Naive thymus-derived CD8-positive, alpha-beta T cell (primary cell): ENCODE results near the gene PNPO. TPM values are rescaled to one million over a fixed set of nuclear protein-coding genes. Genes with fewer than 3 reads are reported as not detected.
A peak's percentile ranks its signal among the peaks of the same experiment; 100 is the strongest.

Experiments
- ATAC-seq, 2 donors: fragments of 150-1000 bp; cut with Tn5 transposase in 1 of 2; sonication (Bioruptor Pico), chemical (Tn5 transposase) in 1 of 2; 1 replicate in 1 of 2; 2 replicates in 1 of 2; pipeline ENCODE4 v1.10.0; 2021; ENCODE audit warnings: mild to moderate bottlenecking in 2 of 2, moderate library complexity in 2 of 2
- POLR2A ChIA-PET: fragments of 350-600 bp; sonication (Branson Sonifier 250); formaldehyde crosslinking; loops from one replicate; lab custom pipeline; 2021; ENCODE audit warnings: antibody characterized with exemption; lab: Charles Lee
- DNase-seq, 10 donors: peaks; one replicate each; pipeline versions ENCODE4 v3.0.0 to v3.0.0-alpha.2; 2020 to 2022
- H3K27ac Mint-ChIP-seq, 10 donors: one replicate each; pipeline ENCODE4 v1.8.0; 2020 to 2022; ENCODE audit warnings: mild to moderate bottlenecking in 10 of 10, mixed read lengths in 10 of 10, moderate library complexity in 4 of 10, inconsistent platforms in 1 of 10
- H3K27me3 Mint-ChIP-seq, 5 donors: one replicate each; pipeline ENCODE4 v1.8.0; 2021 to 2022; ENCODE audit warnings: mixed read lengths in 5 of 5
- H3K36me3 Mint-ChIP-seq, 3 donors: one replicate each; pipeline ENCODE4 v1.8.0; 2020 to 2022; ENCODE audit warnings: mixed read lengths in 3 of 3, mild to moderate bottlenecking in 2 of 3, inconsistent platforms in 1 of 3
- H3K4me1 Mint-ChIP-seq, 4 donors: one replicate each; pipeline ENCODE4 v1.8.0; 2021 to 2022; ENCODE audit warnings: mixed read lengths in 4 of 4
- H3K4me3 Mint-ChIP-seq, 10 donors: one replicate each; pipeline ENCODE4 v1.8.0; 2020 to 2022; ENCODE audit warnings: mild to moderate bottlenecking in 10 of 10, mixed read lengths in 10 of 10, moderate library complexity in 6 of 10, inconsistent platforms in 1 of 10
- H3K9me3 Mint-ChIP-seq, 9 donors: one replicate each; pipeline ENCODE4 v1.8.0; 2020 to 2022; ENCODE audit warnings: mixed read lengths in 9 of 9, mild to moderate bottlenecking in 3 of 9, inconsistent platforms in 1 of 9, moderate library complexity in 1 of 9
- polyA plus RNA-seq, 3 donors: library from polyadenylated mRNA; unstranded; fragments of 300-500 nt; fragmentation: Illumina TruSeq; gene quantifications; one replicate each; pipeline ENCODE4 v1.2.3, GENCODE V29; 2021
- total RNA-seq, 8 experiments: library from RNA in 2 of 8; stranded (reverse) in 2 of 8; gene quantifications; one replicate each; pipeline ENCODE4 v1.2.3 and lab custom pipeline; 2021 to 2026

Gene PNPO
- total and polyA plus RNA-seq, 5 experiments from 2014 or later = 17.2 to 31.8 (median 26.0) TPM

DNA sequence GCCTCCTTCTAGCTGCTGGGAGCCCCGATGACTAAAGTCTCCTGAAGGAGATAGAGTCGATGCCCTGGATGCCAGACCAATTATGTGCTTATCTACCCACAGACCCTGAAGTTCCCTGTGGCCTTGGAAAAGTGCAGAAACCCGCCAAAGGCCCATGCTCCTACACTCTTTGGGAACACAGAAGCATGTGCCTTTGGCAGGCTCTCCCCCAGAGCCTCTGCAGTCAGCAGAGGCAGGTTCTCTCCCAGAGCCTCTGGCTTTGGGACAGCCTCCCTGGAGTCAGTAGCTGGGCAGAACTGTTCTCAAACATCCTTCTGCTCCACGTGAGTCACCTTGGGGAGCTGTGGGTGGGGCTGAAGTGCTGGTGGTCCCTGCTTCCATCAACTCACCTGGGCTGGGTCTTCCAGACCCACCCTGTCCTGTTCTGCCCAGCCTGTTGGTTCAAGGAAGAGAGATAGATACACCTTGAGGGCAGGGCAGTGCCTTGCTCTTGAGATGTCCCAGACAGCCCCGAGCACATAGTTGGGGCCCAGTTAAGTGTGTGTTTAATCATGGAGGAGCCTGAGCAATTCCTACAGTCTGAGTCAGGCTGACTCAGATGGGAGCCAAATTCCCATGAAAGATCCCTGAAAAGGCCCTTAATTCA, 26.4 kb downstream of the PNPO start:
- H3K4me1 Mint-ChIP-seq = peaks cover 21 to 26% (median 24%) of the 10 kb centered on the region in 4 donors
- H3K4me3 Mint-ChIP-seq = no peak overlapping the region
- H3K36me3 Mint-ChIP-seq = peaks cover 0 to 6% (median 4%) of the 10 kb centered on the region in 3 donors
- POLR2A ChIA-PET = interaction anchor here (1.7 kb wide), 1 partner anchor 72 kb away, joined by 6 read pairs; the partner anchor contains the start of gene SP2
- H3K9me3 Mint-ChIP-seq = no peaks in the 10 kb centered on the region
- DNase-seq = no peak
- peaks cover 0 to 1% (median 0%) of the 10 kb centered on the region in 5 donors for H3K27me3 Mint-ChIP-seq
- ATAC-seq = no peak
- H3K27ac Mint-ChIP-seq = peak overlapping the region in 3 of 10 donors; percentile 7 to 41 (median 20)

DNA sequence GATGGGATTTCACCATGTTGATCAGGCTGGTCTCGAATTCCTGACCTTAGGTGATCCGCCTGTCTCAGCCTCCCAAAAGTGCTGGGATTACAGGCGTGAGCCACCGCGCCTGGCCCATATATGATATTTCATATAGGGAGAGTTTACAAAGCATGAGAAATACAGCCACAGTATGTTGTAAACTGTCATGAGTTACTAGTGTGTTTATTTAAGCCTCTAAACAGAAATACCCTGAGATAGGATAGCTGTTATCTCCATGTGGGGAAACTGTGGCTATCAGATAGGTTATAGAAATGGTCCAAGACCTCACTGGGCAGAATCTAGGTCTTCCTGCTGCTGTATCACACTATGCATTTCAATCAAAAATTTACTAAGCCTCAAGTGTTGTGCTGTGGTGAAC, 27.5 kb downstream of the PNPO start:
- peak overlapping the region in 1 of 10 donors; percentile 29 for H3K4me3 Mint-ChIP-seq
- H3K9me3 Mint-ChIP-seq = no peaks in the 10 kb centered on the region
- ATAC-seq = no peak
- peaks cover 0 to 1% (median 0%) of the 10 kb centered on the region in 5 donors for H3K27me3 Mint-ChIP-seq
- peaks cover 0 to 9% (median 4%) of the 10 kb centered on the region in 3 donors for H3K36me3 Mint-ChIP-seq
- no peak for DNase-seq
- H3K4me1 Mint-ChIP-seq = peaks cover 22 to 32% (median 26%) of the 10 kb centered on the region in 4 donors
- POLR2A ChIA-PET = interaction anchor here (0.7 to 3.6 kb wide), 5 partner anchors 12 to 73 kb away, joined by 5 to 46 read pairs (median 6); partner anchors contain the start of gene SP2
- no peak overlapping the region for H3K27ac Mint-ChIP-seq

DNA sequence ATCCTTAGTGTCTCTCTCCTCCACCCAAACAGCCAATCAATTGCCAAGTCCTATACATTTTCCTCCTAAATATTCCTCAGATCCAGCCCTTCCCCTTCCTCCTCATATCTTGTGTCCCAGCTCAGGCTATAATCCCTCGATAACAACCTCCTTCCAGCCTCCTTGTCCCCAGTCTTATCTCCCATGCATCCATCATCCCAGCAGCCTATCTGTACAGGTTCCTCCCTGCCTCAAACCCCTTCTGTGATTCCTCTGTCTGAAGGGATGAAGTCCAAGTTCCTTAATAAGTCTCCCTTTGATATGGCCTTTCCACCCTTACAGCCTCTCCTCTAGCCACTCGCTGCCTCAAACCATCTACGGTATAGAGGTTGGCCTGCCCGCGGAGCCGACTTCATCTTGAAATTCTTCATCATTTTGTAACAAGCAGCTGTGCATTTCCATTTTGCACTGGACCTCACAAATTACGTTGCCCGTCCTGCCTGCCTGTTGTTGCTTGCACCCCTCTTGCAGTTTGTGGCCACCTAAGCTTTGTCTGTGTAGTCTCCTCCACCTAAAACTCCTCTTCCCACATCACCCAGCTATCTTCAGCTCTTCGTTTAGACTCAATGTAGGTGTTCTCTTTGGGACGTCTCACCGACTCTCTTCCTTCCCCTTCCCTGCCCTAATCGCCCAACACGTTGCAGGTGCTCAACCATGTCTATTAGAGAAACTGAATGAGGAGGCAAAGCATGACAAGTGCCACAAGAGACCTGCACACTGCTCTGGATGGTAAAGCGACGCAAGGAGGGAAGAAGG, 28.8 kb downstream of the PNPO start:
- H3K4me3 Mint-ChIP-seq = peak overlapping the region; percentile 81 to 100 (median 98)
- POLR2A ChIA-PET = interaction anchor here (0.8 to 4.2 kb wide), 15 partner anchors 10 to 149 kb away, joined by 3 to 56 read pairs (median 5); partner anchors contain the start of genes LRRC46, MRPL10, NFE2L1 and OSBPL7
- H3K27ac Mint-ChIP-seq = peak overlapping the region; percentile 80 to 97 (median 92)
- DNase-seq = no peak
- no peaks in the 10 kb centered on the region for H3K9me3 Mint-ChIP-seq
- H3K27me3 Mint-ChIP-seq = peaks cover 0 to 1% (median 0%) of the 10 kb centered on the region in 5 donors
- H3K36me3 Mint-ChIP-seq = peaks cover 0 to 18% (median 0%) of the 10 kb centered on the region in 3 donors
- H3K4me1 Mint-ChIP-seq = peaks cover 17 to 32% (median 29%) of the 10 kb centered on the region in 4 donors
- no peak for ATAC-seq

DNA sequence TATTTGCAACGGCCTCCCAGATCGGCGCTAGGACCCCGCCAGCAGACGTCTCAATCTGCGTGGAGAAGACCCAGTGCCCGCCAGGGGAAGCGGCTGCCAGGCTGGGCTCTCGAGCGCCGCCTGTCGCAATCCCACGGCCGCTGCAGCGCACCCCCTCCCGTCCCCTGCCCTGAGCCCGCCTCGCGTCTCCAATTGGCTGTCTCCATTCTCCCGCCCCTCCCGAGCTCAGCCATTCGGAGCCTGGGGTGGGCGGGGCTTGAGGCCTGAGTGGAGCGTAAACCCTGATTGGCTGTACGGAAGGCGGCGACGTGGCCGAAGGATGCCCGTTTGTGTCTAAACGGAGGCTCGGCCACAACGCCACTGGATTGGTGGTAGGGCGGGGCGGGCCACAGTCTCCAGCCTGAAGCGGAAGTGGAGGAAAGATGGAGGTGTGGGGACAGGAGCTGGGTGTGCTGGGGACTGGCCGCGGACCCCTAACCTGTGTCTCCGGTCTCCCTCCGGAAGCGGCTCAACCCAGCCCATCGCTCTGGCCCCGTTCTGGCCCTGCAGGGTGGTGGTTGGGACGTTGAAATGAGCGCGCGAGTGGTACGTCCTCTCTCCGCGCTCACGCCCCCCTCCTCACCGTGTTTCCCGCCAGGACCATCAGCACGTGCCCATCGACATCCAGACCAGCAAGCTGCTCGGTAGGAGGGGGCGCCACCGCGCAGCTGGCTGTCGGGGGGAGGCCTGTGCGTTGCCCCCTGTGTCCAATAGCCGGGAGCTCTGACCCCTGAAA, 29.5 kb downstream of the PNPO start, which contains the start of gene CDK5RAP3:
CDK5RAP3 (plus strand) TSS at position 389 of the 775 bp plus-strand sequence; CDS start at position 423, 34 bp downstream.
- peaks cover 20 to 32% (median 29%) of the 10 kb centered on the region in 4 donors for H3K4me1 Mint-ChIP-seq
- H3K27ac Mint-ChIP-seq = peak within 1 kb of the TSS; percentile 80 to 97 (median 92)
- H3K36me3 Mint-ChIP-seq = peaks cover 0 to 26% (median 0%) of the 10 kb centered on the region in 3 donors
- peak within 1 kb of the TSS; percentile 81 to 100 (median 98) for H3K4me3 Mint-ChIP-seq
- DNase-seq (peak; percentile 94 to 99 (median 97)), ATAC-seq (peak; percentile 97 to 98)
- no peaks in the 10 kb centered on the region for H3K9me3 Mint-ChIP-seq
- H3K27me3 Mint-ChIP-seq = peaks cover 0 to 1% (median 0%) of the 10 kb centered on the region in 5 donors
- POLR2A ChIA-PET = interaction anchor here (0.6 to 4.2 kb wide), 17 partner anchors 10 to 863 kb away, joined by 3 to 56 read pairs (median 5); partner anchors contain the start of genes LRRC46, MRPL10, NFE2L1 and OSBPL7

DNA sequence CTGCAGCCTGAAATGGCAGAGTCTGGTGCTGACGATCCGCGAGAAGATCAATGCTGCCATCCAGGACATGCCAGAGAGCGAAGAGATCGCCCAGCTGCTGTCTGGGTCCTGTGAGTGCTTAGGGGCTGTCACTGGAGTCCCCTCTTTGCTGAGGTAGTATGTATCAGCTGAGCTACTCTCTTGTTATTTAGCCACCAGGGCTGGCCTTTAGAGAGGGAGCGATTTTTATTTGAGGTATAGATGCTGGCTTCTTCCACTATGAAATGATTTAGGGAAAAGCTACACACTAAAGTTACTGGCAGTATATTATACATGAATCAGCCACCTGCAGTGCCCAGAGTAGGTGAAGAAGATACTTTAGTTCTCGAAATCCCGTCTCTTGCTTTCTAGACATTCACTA, 32.2 kb downstream of the PNPO start:
- POLR2A ChIA-PET = interaction anchor here (1.1 to 4.2 kb wide), 2 partner anchors 78 to 142 kb away, joined by 3 to 56 read pairs; partner anchors contain the start of genes LRRC46, MRPL10 and SP2
- peak overlapping the region in 5 of 10 donors; percentile 11 to 59 (median 28) for H3K4me3 Mint-ChIP-seq
- no peak for ATAC-seq

DNA sequence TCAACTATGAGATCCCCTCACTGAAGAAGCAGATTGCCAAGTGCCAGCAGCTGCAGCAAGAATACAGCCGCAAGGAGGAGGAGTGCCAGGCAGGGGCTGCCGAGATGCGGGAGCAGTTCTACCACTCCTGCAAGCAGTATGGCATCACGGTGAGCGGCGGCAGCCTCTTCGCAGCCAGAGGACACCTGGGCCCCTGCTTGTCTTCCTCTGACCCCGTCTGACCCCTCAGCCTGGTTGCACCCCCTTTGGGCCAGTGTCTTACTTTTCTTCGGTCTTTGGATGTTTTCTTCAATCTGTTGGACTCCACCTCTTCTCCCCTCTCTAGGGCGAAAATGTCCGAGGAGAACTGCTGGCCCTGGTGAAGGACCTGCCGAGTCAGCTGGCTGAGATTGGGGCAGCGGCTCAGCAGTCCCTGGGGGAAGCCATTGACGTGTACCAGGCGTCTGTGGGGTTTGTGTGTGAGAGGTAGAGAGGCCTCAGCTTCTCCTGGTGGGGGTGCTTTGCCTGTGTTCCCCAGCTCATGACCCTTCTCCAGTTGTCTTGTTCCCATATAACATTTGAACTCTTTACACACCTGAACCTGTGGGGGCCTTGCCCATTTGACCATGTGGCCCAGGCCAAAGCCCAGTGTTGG, 33.9 kb downstream of the PNPO start:
- peaks cover 0 to 1% (median 0%) of the 10 kb centered on the region in 5 donors for H3K27me3 Mint-ChIP-seq
- peaks cover 0 to 64% (median 7%) of the 10 kb centered on the region in 3 donors for H3K36me3 Mint-ChIP-seq
- no peak for ATAC-seq
- H3K27ac Mint-ChIP-seq = peak overlapping the region in 1 of 10 donors; percentile 33
- no peak for DNase-seq
- POLR2A ChIA-PET = no interaction called here
- no peak overlapping the region for H3K4me3 Mint-ChIP-seq
- peaks cover 14 to 29% (median 22%) of the 10 kb centered on the region in 4 donors for H3K4me1 Mint-ChIP-seq
- H3K9me3 Mint-ChIP-seq = no peaks in the 10 kb centered on the region

More for the DNA sequence above, 32.2 kb downstream of the PNPO start:
- Mint-ChIP-seq H3K27me3 (peaks cover 0 to 1% (median 0%) of the 10 kb centered on the region in 5 donors), H3K9me3 (no peaks in the 10 kb centered on the region), H3K4me1 (peaks cover 20 to 32% (median 29%) of the 10 kb centered on the region in 4 donors), H3K27ac (peak overlapping the region in 2 of 10 donors; percentile 17 to 34), H3K36me3 (peaks cover 0 to 48% (median 4%) of the 10 kb centered on the region in 3 donors)
- no peak for DNase-seq

DNA sequence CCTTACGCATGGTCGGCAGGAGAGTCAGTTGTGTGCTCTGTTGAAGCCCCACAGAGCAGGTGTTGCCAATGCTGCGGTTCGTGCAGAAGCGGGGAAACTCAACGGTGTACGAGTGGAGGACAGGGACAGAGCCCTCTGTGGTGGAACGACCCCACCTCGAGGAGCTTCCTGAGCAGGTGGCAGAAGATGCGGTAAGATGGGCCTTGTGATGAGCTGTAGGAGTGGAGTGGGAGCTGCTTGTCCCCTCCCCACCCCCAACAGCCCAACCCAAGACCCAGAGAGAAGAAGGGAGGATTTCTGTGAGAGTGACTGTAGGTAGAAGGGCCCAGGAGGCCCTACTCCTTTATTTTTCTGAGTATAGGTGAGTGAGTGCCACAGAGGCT, 34.4 kb downstream of the PNPO start:
- POLR2A ChIA-PET = interaction anchor here (1.0 kb wide), 1 partner anchor 35 kb away, joined by 3 read pairs; the partner anchor contains the start of gene PNPO
- Mint-ChIP-seq H3K4me1 (peaks cover 10 to 25% (median 18%) of the 10 kb centered on the region in 4 donors), H3K4me3 (no peak overlapping the region), H3K27ac (no peak overlapping the region), H3K27me3 (no peaks in the 10 kb centered on the region), H3K9me3 (no peaks in the 10 kb centered on the region), H3K36me3 (peaks cover 0 to 68% (median 7%) of the 10 kb centered on the region in 3 donors)
- DNase-seq (no peak), ATAC-seq (no peak)

DNA sequence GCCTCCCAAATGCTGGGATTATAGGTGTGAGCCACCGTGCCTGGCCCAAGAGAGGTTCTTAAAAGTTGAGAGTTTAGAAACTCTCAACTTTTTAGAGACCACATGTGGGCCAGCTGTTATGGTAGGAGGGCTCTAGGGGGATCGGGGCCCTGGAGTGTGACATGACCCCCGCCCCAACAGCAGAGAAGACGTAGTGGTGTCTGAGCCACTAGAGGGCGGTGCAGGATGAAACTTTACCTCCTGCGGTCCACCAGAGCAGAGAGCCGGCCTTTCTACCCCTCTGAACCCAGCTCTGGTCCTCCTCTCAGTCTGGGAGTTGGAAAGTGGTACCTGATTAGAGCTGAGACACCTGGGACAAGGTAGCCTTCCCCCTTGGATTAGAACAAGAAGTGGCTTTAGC, 37.0 kb downstream of the PNPO start:
- no peak overlapping the region for H3K27ac Mint-ChIP-seq
- POLR2A ChIA-PET = no interaction called here

DNA sequence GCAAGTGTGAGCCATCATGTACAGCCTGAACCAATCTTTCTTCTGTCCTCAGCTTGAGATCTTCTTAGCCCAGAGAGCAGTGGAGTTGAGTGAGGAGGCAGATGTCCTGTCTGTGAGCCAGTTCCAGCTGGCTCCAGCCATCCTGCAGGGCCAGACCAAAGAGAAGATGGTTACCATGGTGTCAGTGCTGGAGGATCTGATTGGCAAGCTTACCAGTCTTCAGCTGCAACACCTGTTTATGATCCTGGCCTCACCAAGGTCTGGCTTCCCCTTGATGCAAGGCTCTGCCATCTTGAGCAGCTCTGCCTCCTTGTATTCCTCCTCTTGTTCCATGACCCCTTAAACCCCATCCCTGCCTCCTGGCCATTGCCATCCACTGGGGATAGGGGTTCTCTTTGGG, 39.2 kb downstream of the PNPO start:
- H3K36me3 Mint-ChIP-seq = peaks cover 0 to 73% (median 7%) of the 10 kb centered on the region in 3 donors
- H3K27ac Mint-ChIP-seq = peak overlapping the region in 1 of 10 donors; percentile 22
- no peaks in the 10 kb centered on the region for H3K9me3 Mint-ChIP-seq
- POLR2A ChIA-PET = interaction anchor here (0.9 kb wide), 1 partner anchor 10 kb away, joined by 5 read pairs; the partner anchor contains the start of gene CDK5RAP3
- ATAC-seq = no peak
- H3K27me3 Mint-ChIP-seq = no peaks in the 10 kb centered on the region
- peaks cover 0 to 14% (median 8%) of the 10 kb centered on the region in 4 donors for H3K4me1 Mint-ChIP-seq
- DNase-seq = no peak
- no peak overlapping the region for H3K4me3 Mint-ChIP-seq

More for the DNA sequence above, 37.0 kb downstream of the PNPO start:
- Mint-ChIP-seq H3K27me3 (no peaks in the 10 kb centered on the region), H3K4me3 (no peak overlapping the region), H3K9me3 (no peaks in the 10 kb centered on the region), H3K4me1 (peaks cover 6 to 14% (median 10%) of the 10 kb centered on the region in 4 donors), H3K36me3 (peaks cover 0 to 82% (median 7%) of the 10 kb centered on the region in 3 donors)
- peak; percentile 57 to 84 for ATAC-seq
- DNase-seq = peak; percentile 11 to 67 (median 25)

DNA sequence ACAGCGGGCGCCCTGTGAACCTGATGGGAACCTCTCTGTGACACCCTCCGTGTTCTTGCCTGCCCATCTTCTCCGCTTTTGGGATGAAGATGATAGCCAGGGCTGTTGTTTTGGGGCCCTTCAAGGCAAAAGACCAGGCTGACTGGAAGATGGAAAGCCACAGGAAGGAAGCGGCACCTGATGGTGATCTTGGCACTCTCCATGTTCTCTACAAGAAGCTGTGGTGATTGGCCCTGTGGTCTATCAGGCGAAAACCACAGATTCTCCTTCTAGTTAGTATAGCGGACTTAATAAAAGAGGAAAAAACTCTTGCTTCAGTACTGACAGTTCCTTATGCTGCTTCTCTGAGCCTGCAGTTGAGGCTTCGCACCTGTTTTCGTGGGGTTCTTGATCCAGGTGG, 40.1 kb downstream of the PNPO start:
- H3K4me3 Mint-ChIP-seq = peak overlapping the region in 1 of 10 donors; percentile 26

DNA sequence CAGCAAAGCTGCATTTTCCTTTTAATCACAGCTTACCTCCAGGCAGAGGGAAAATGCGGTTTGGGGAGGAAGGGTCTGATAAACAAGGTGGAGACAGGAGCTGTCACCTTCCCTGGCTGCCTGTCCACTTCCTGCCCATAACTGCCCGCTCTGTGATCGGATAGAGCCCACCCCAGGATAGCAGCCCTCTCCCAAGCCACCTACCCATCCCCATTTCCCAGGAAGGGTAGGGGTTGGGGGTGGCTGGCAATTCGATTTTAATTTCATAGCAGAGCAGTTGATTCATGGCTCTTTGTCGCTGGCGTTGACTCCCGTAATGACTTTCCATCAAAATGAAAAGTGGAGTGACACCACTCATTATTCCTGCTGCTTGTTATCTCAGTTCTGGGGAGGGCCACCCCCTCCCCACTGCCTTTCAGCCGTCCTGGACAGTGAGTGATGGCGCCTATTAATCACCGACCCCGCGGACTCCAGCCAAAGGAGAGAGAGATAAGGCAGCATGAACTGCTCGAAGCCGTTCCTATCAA, 40.8 kb downstream of the PNPO start:
- Mint-ChIP-seq H3K27me3 (no peaks in the 10 kb centered on the region), H3K9me3 (no peaks in the 10 kb centered on the region), H3K4me3 (no peak overlapping the region), H3K36me3 (peaks cover 0 to 59% (median 7%) of the 10 kb centered on the region in 3 donors), H3K27ac (peak overlapping the region in 2 of 10 donors; percentile 20 to 38), H3K4me1 (peaks cover 0 to 14% (median 6%) of the 10 kb centered on the region in 4 donors)
- POLR2A ChIA-PET = no interaction called here
- no peak for DNase-seq
- ATAC-seq = no peak

More for the DNA sequence above, 40.1 kb downstream of the PNPO start:
- DNase-seq (peak in 1 of 10 donors; percentile 9), ATAC-seq (no peak)
- Mint-ChIP-seq H3K9me3 (no peaks in the 10 kb centered on the region), H3K27ac (peak overlapping the region in 2 of 10 donors; percentile 5 to 31), H3K4me1 (peaks cover 0 to 14% (median 6%) of the 10 kb centered on the region in 4 donors), H3K36me3 (peaks cover 0 to 66% (median 7%) of the 10 kb centered on the region in 3 donors), H3K27me3 (no peaks in the 10 kb centered on the region)
- POLR2A ChIA-PET = no interaction called here
